ENCODE results near the gene ELAC2. TPM values are rescaled to one million over a fixed set of nuclear protein-coding genes. Genes with fewer than 3 reads are reported as not detected.

Gene ELAC2
- total RNA-seq, 2 experiments from 2014 or later = 51.6 to 53.3 TPM

GRCh38 chr17:13024526-13025257 lies 6.9 kb upstream of the ELAC2 start:
- ATAC-seq (ENCODE audit: poor library complexity) = peak; percentile 100
- no peaks in the 10 kb centered on the region for H3K9me3 ChIP-seq (ENCODE audit: control insufficient read depth in 1 of 2, insufficient read depth in 1 of 2, low read length in 2 of 2)
- peak; percentile 39 to 82 (median 54) for DNase-seq
- peak; percentile 98 for TF ChIP-seq CTCF (IDR thresholded peaks at IDR 0.05)
- H3K27ac ChIP-seq (ENCODE audit: low read depth in 1 of 2, low read length in 2 of 2) = no peak overlapping the region
- Mint-ChIP-seq H3K4me1 (ENCODE audit: low read depth) (peaks cover 6% of the 10 kb centered on the region), H3K27me3 (peaks cover 17% of the 10 kb centered on the region), H3K36me3 (ENCODE audit: low read depth) (no peaks in the 10 kb centered on the region), H3K4me3 (no peak overlapping the region), H3K27ac (no peak overlapping the region), H3K9me3 (no peaks in the 10 kb centered on the region)
- no peaks in the 10 kb centered on the region for H3K27me3 ChIP-seq (ENCODE audit: control insufficient read depth in 1 of 2, insufficient read depth in 2 of 2, low read length in 2 of 2)
- ChIA-PET CTCF (no interaction called here), POLR2A (no interaction called here)
- H3K36me3 ChIP-seq (ENCODE audit: insufficient read depth, low read length) = no peaks in the 10 kb centered on the region
- H3K4me3 ChIP-seq (ENCODE audit: low read length) = peak overlapping the region; percentile 16
- intact Hi-C loops (cut with DNase I, micrococcal nuclease) = loop anchor here in 1 of 2 experiments (10.0 kb wide), 2 partner anchors 1040 to 1180 kb away; partner anchors contain the start of gene COX10
- peaks cover 9% of the 10 kb centered on the region for H3K4me1 ChIP-seq (ENCODE audit: insufficient read depth, low read length)

GRCh38 chr17:13024016-13024415 lies 6.2 kb upstream of the ELAC2 start:
- POLR2A ChIA-PET = no interaction called here
- H3K4me3 Mint-ChIP-seq = no peak overlapping the region
- TF ChIP-seq CTCF (IDR thresholded peaks at IDR 0.05) = no peak
- peak; percentile 10 for ATAC-seq (ENCODE audit: poor library complexity)
- H3K4me3 ChIP-seq (ENCODE audit: low read length) = no peak overlapping the region
- no peaks in the 10 kb centered on the region for H3K36me3 Mint-ChIP-seq (ENCODE audit: low read depth)
- CTCF ChIA-PET = no interaction called here
- DNase-seq = no peak
- H3K4me1 Mint-ChIP-seq (ENCODE audit: low read depth) = peaks cover 6% of the 10 kb centered on the region
- H3K27me3 Mint-ChIP-seq = peaks cover 17% of the 10 kb centered on the region
- no peak overlapping the region for H3K27ac ChIP-seq (ENCODE audit: low read depth in 1 of 2, low read length in 2 of 2)
- H3K9me3 Mint-ChIP-seq = no peaks in the 10 kb centered on the region
- no peaks in the 10 kb centered on the region for H3K9me3 ChIP-seq (ENCODE audit: control insufficient read depth in 1 of 2, insufficient read depth in 1 of 2, low read length in 2 of 2)
- no peaks in the 10 kb centered on the region for H3K36me3 ChIP-seq (ENCODE audit: insufficient read depth, low read length)
- H3K27me3 ChIP-seq (ENCODE audit: control insufficient read depth in 1 of 2, insufficient read depth in 2 of 2, low read length in 2 of 2) = no peaks in the 10 kb centered on the region
- H3K27ac Mint-ChIP-seq = no peak overlapping the region
- intact Hi-C loops (cut with DNase I, micrococcal nuclease) = loop anchor here in 1 of 2 experiments (10.0 kb wide), 2 partner anchors 1041 to 1181 kb away; partner anchors contain the start of gene COX10
- peaks cover 9% of the 10 kb centered on the region for H3K4me1 ChIP-seq (ENCODE audit: insufficient read depth, low read length)

- Mint-ChIP-seq H3K27me3 (no peaks in the 10 kb centered on the region), H3K4me3 (peak overlapping the region; percentile 100), H3K9me3 (no peaks in the 10 kb centered on the region), H3K4me1 (ENCODE audit: low read depth) (peaks cover 44% of the 10 kb centered on the region), H3K36me3 (ENCODE audit: low read depth) (peaks cover 57% of the 10 kb centered on the region), H3K27ac (peak overlapping the region; percentile 62)
- no peaks in the 10 kb centered on the region for H3K27me3 ChIP-seq (ENCODE audit: control insufficient read depth in 1 of 2, insufficient read depth in 2 of 2, low read length in 2 of 2)
- CTCF ChIA-PET = interaction anchor here (2.0 kb wide), 1 partner anchor 15 kb away, joined by 5 read pairs; no protein-coding TSS in a partner anchor
- H3K4me3 ChIP-seq (ENCODE audit: low read length) = peak overlapping the region; percentile 84
- POLR2A ChIA-PET = interaction anchor here (1.0 to 2.7 kb wide), 7 partner anchors 8 to 1411 kb away, joined by 4 to 31 read pairs (median 8); partner anchors contain the start of genes HS3ST3B1, MAP2K4 and ZNF18
- peak overlapping the region; percentile 16 to 48 for H3K27ac ChIP-seq (ENCODE audit: low read depth in 1 of 2, low read length in 2 of 2)
- ATAC-seq (ENCODE audit: poor library complexity) = no peak
- intact Hi-C loops (cut with DNase I, micrococcal nuclease) = loop anchor here in 1 of 2 experiments (5.0 kb wide), 2 partner anchors 1020 to 1285 kb away; partner anchors contain the start of genes HS3ST3B1 and ZNF18
- H3K36me3 ChIP-seq (ENCODE audit: insufficient read depth, low read length) = peaks cover 42% of the 10 kb centered on the region
- no peak for DNase-seq
- no peaks in the 10 kb centered on the region for H3K9me3 ChIP-seq (ENCODE audit: control insufficient read depth in 1 of 2, insufficient read depth in 1 of 2, low read length in 2 of 2)
- TF ChIP-seq CTCF (IDR thresholded peaks at IDR 0.05) = no peak
- H3K4me1 ChIP-seq (ENCODE audit: insufficient read depth, low read length) = peaks cover 26% of the 10 kb centered on the region
Observed at GRCh38 chr17:13016881-13017654, 759 bp downstream of the ELAC2 start.
